H1 (cell line): Measurements from ENCODE around the gene CDC42EP1. TPM values are rescaled to one million over a fixed set of nuclear protein-coding genes. Genes with fewer than 3 reads are reported as not detected.

Experiments used
- EGR1 ChIP-seq: IDR thresholded peaks from 2 replicates; pipeline ENCODE4 v1.6.1; 2011; ENCODE audit warnings: low read depth, low read length, borderline replicate concordance
- KDM4A ChIP-seq: IDR thresholded peaks from one replicate; pipeline ENCODE4 v1.7.1; 2012; ENCODE audit warnings: low read depth, mild to moderate bottlenecking, moderate library complexity, low read length, inconsistent platforms; ENCODE audit not compliant: severe bottlenecking
- POLR2A ChIP-seq, 2 experiments: IDR thresholded peaks; 1 replicate in 1 of 2; 2 replicates in 1 of 2; pipeline ENCODE4 v1.6.1; 2011; ENCODE audit warnings: low read depth in 2 of 2, low read length in 2 of 2, mild to moderate bottlenecking in 2 of 2; ENCODE audit errors: control extremely low read depth in 1 of 2
- RXRA ChIP-seq: IDR thresholded peaks from 2 replicates; pipeline ENCODE4 v1.6.1; 2011; ENCODE audit warnings: low read depth, mild to moderate bottlenecking, low read length, moderate library complexity; ENCODE audit not compliant: insufficient read depth
- polyA plus RNA-seq, 7 experiments: library from polyadenylated mRNA; depleted of rRNA in 3 of 7; stranded (reverse) in 5 of 7; unstranded in 2 of 7; fragments of >200 nt in 5 of 7; fragments of 200-250 nt in 2 of 7; gene quantifications; 1 replicate in 5 of 7; 2 replicates in 1 of 7; 4 replicates in 1 of 7; pipeline versions ENCODE4 v1.2.1 to v1.2.3, GENCODE V29; 2011 to 2013; ENCODE audit warnings: missing spikeins in 2 of 7, mixed read lengths in 2 of 7
- small RNA-seq: library from polyadenylated mRNA; stranded (forward); fragments of <200 nt; extraction: miRNeasy Mini kit (QIAGEN cat#:217004); gene quantifications from one replicate; pipeline ENCODE3, GENCODE V24; 2013; ENCODE audit not compliant: insufficient read depth
- total RNA-seq: library from RNA; stranded (reverse); fragmentation: NEBNext Ultra II Directional; extraction: Animal tissue kit (Norgen Biotek cat#: 25700); gene quantifications from 2 replicates; pipeline ENCODE4 v1.2.1, GENCODE V29; 2021
- TF ChIP-seq, protein P1 (sequence below): IDR thresholded peaks from 2 replicates; pipeline ENCODE4 v1.6.1; 2012; ENCODE audit warnings: inconsistent platforms
- TF ChIP-seq, protein P2 (sequence below): IDR thresholded peaks from 2 replicates; pipeline ENCODE4 v1.6.1; 2012; ENCODE audit warnings: low read length, inconsistent platforms

CDC42EP1 gene
- total and polyA plus RNA-seq, 2 of the 8 experiments (the other 6 are each of a cell fraction or from before 2014, with no cell fraction given) = 8.3 to 11.2 TPM

DNA sequence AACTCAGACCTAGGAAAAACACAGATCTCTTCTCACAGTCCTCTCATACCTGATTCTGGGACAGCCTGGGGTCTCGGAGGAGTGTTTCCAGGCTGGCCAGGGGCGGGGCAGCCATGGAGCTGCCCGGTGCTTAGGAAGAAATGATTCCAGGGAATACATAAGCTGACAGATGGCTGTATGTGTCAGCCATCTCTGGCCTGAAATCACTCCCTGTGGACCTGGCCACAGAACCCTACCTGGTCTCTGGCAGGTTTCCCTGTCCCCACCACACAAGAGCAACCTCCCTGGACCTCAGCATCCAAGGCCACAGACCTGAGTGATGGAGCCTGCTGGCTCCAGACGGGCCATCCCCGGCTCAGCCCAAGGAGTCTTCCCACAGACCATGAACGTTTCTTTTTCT lies 58.4 kb downstream of the CDC42EP1 start (continued):
- TF ChIP-seq KDM4A (no peak), EGR1 (no peak), RXRA (no peak), POLR2A (IDR thresholded peaks at IDR 0.05; ENCODE audit: control extremely low read depth in 1 of 2, low read depth in 2 of 2, low read length in 2 of 2) (no peak)
- TF ChIP-seq, protein P1, sequence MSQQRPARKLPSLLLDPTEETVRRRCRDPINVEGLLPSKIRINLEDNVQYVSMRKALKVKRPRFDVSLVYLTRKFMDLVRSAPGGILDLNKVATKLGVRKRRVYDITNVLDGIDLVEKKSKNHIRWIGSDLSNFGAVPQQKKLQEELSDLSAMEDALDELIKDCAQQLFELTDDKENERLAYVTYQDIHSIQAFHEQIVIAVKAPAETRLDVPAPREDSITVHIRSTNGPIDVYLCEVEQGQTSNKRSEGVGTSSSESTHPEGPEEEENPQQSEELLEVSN = no peak
- TF ChIP-seq, protein P2, sequence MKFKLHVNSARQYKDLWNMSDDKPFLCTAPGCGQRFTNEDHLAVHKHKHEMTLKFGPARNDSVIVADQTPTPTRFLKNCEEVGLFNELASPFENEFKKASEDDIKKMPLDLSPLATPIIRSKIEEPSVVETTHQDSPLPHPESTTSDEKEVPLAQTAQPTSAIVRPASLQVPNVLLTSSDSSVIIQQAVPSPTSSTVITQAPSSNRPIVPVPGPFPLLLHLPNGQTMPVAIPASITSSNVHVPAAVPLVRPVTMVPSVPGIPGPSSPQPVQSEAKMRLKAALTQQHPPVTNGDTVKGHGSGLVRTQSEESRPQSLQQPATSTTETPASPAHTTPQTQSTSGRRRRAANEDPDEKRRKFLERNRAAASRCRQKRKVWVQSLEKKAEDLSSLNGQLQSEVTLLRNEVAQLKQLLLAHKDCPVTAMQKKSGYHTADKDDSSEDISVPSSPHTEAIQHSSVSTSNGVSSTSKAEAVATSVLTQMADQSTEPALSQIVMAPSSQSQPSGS = no peak

Small RNA genes within 50 kb of the gene (small RNA-seq; reads per million reads assigned to genes)
- not detected for gene RF00017

Other genes starting within 250 kb of the CDC42EP1 start
- gene ELFN2, start 133.0 kb upstream of the CDC42EP1 start, total RNA-seq = 0.63 and 0.88 TPM in 2 replicates
- 0.88 and 1.3 TPM in 2 replicates for gene ELFN2, start 133.0 kb upstream of the CDC42EP1 start, polyA plus RNA-seq (2011; rRNA removed)
- gene MFNG, start 74.1 kb upstream of the CDC42EP1 start, total RNA-seq = 1.7 and 1.8 TPM in 2 replicates
- 5.5 and 8.0 TPM in 2 replicates for gene MFNG, start 74.1 kb upstream of the CDC42EP1 start, polyA plus RNA-seq (2011; rRNA removed)
- 14.4 and 14.6 TPM in 2 replicates for gene CARD10, start 41.1 kb upstream of the CDC42EP1 start, total RNA-seq
- gene CARD10, start 41.1 kb upstream of the CDC42EP1 start, polyA plus RNA-seq (2011; rRNA removed) = 13.5 and 17.4 TPM in 2 replicates
- not detected in 2 replicates for gene LGALS2, start 19.6 kb downstream of the CDC42EP1 start, total RNA-seq
- not detected in 2 replicates for gene LGALS2, start 19.6 kb downstream of the CDC42EP1 start, polyA plus RNA-seq (2011; rRNA removed)
- 46.5 and 49.3 TPM in 2 replicates for gene GGA1, start 48.4 kb downstream of the CDC42EP1 start, total RNA-seq
- gene GGA1, start 48.4 kb downstream of the CDC42EP1 start, polyA plus RNA-seq (2011; rRNA removed) = 57.2 and 81.0 TPM in 2 replicates
- gene SH3BP1, start 79.2 kb downstream of the CDC42EP1 start, total RNA-seq = 32.4 and 40.3 TPM in 2 replicates
- 23.9 and 34.8 TPM in 2 replicates for gene SH3BP1, start 79.2 kb downstream of the CDC42EP1 start, polyA plus RNA-seq (2011; rRNA removed)
- gene PDXP, start 98.2 kb downstream of the CDC42EP1 start, total RNA-seq = 35.7 and 36.6 TPM in 2 replicates
- 67.7 and 74.8 TPM in 2 replicates for gene PDXP, start 98.2 kb downstream of the CDC42EP1 start, polyA plus RNA-seq (2011; rRNA removed)
- gene LGALS1, start 115.2 kb downstream of the CDC42EP1 start, total RNA-seq = 12.0 and 14.9 TPM in 2 replicates
- 92.4 and 101 TPM in 2 replicates for gene LGALS1, start 115.2 kb downstream of the CDC42EP1 start, polyA plus RNA-seq (2011; rRNA removed)
- 26.7 and 28.3 TPM in 2 replicates for gene NOL12, start 125.9 kb downstream of the CDC42EP1 start, total RNA-seq
- 25.3 TPM in 2 replicates for gene NOL12, start 125.9 kb downstream of the CDC42EP1 start, polyA plus RNA-seq (2011; rRNA removed)
- gene TRIOBP, start 136.6 kb downstream of the CDC42EP1 start, total RNA-seq = 27.3 and 29.1 TPM in 2 replicates
- 18.2 and 36.0 TPM in 2 replicates for gene TRIOBP, start 136.6 kb downstream of the CDC42EP1 start, polyA plus RNA-seq (2011; rRNA removed)
- 24.3 and 24.5 TPM in 2 replicates for gene GCAT, start 247.5 kb downstream of the CDC42EP1 start, total RNA-seq
- 47.5 and 51.7 TPM in 2 replicates for gene GCAT, start 247.5 kb downstream of the CDC42EP1 start, polyA plus RNA-seq (2011; rRNA removed)